EH (cell line): ENCODE results near the gene RP2.
A peak's percentile ranks its signal among the peaks of the same experiment; 100 is the strongest.

Experiments used
- DNase-seq: peaks from one replicate; pipeline ENCODE4 v3.0.0-alpha.2; 2015; ENCODE audit warnings: low read depth

The RP2 gene

GRCh38 chrX:46844913-46845312, 8.1 kb downstream of the RP2 start:
- DNase-seq, result no peak

DNA sequence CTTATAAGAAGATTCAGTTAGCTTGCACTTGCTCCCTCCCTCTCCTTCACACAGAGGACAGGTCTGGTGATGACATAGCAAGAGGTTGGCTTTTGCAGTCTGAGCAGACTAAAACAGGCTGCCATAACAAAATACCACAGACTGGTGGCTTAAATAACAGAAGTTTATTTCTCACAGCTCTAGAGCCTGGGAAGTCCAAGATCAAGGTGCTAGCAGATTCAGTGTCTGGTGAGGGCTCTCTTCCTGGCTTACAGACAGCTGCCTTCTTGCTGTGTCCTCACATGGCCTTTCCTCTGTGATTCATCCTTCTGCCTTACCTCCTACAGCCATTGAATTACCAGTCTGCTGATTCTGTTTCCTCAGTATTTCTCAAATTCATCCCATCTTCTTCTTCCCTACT, 13.1 kb downstream of the RP2 start:
- peak; percentile 26 for DNase-seq

GRCh38 chrX:46850771-46851170, 13.9 kb downstream of the RP2 start:
- no peak for DNase-seq

DNA sequence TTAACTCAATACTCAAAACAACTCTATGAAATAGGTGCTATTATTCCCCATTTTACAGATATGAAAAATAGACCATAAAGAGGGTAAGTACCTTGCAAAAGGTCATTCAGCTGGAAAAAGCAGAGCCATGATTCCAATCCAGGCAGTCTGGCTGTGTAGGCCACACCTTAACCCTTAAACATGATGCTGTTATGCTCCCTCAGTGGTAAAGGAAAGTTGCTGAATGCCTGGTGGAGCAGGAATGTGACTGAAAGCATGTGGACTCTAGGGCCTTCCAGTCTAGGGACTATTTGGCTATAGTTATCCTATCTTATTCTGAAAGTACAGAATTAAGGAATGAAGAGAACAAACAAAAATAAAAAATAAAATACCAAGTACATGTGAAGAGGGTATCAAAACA, 19.6 kb downstream of the RP2 start:
- DNase-seq, result no peak

GRCh38 chrX:46860557-46860956, 23.7 kb downstream of the RP2 start:
- no peak for DNase-seq

DNA sequence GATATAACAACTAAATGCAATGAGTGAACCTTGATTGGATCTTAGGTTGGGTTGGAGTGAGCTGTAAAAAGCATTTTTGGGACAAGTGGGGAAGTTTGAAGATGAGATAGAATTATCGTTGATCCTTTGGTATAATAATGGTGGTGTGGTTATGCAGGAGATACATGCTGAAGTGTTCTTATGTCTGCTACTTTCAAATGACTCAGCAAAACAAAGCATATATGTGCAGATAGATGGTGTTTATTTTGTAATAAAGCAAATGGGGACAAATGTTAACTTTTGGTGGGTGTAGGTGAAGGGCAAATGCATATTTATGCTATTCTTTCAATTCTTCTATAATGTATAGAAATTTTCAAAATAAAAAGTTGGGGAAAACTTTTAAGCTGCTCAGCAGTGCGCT, 26.2 kb downstream of the RP2 start:
- no peak for DNase-seq

DNA sequence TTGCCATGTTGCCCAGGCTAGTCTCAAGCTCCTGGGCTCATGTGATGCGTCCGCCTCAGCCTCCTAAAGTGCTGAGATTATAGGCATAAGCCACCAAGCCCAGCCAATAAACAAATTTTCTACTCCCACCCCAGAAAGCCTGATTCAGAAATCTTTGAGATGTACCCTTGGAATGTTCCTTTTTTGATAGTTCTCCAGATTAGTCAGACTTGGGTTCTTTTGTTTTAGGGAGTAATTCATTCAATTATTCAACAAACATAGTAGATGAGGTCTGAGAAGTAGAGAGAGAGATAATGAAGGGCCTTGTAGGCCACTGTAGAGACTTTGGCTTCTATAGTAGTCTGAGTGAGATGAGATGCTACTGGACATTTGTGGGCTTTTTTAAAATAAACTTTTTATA, 27.8 kb downstream of the RP2 start:
- peak; percentile 13 for DNase-seq

DNA sequence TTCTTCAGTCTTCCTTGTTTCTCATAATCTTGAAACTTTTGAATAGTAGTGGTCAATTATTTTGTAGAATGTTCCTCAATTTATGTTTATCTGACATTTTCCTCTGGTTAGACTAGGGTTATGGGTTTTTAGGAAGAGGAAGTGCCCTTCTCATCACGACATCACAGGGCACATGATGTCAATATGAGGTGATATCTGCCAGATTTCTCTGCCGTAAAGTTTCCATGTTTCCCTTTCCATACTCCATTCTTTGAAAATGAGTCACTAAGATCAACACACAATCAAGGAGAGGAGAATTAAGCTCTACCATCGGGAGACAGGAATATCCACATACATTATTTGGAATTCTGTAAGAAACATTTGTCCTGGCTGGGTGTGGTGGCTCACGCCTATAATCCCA, 28.4 kb downstream of the RP2 start:
- DNase-seq, result peak; percentile 75

GRCh38 chrX:46866726-46867125, 29.9 kb downstream of the RP2 start:
- no peak for DNase-seq

GRCh38 chrX:46873746-46874145, 36.9 kb downstream of the RP2 start:
- DNase-seq, result peak; percentile 68

GRCh38 chrX:46876901-46877300, 40.1 kb downstream of the RP2 start:
- peak; percentile 6 for DNase-seq

DNA sequence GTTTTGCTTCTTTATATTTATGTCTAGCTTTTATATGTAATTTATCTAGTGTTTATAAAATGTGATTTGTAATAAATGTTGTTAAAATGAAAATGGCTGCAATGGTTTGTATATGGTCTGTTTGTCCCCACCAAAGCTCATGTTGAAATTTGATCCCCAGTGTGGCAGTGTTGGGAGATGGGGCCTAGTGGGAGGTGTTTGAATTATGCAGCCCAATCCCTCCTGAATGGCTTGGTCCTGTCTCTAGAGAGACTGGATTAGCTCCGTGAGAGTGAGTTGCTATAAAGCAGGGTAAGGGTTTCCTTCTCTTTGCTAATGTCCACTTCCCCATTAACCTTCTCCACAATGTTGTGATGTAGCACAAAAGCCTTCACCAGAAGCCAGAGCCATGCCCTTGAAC, 45.4 kb downstream of the RP2 start:
- DNase-seq, result no peak

DNA sequence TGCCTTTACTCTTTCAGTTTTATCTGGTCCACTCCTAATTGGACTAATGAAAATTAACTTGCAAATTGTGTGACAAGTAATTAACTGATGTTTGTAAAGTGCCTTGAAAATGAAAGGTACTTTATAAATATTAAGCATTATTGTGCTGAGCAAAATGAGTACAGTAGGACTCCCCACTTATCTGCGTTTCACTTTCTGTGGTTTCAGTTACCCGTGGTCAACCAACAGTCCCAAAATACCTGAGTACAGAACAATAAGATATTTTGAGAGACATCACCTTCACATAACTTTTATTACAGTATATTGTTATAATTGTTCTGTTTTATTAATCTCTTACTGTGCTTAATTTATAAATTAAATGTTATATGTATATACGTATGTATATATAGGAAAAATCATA, 48.0 kb downstream of the RP2 start:
- DNase-seq, result no peak

- DNase-seq, result no peak
Measured at GRCh38 chrX:46898207-46898606, 61.4 kb downstream of the RP2 start.

- peak; percentile 80 for DNase-seq
Measured at GRCh38 chrX:46903458-46904242, 66.8 kb downstream of the RP2 start.

- no peak for DNase-seq
Measured at GRCh38 chrX:46904626-46905025, 67.8 kb downstream of the RP2 start.

- DNase-seq, result no peak
Measured at GRCh38 chrX:46910415-46910814, 73.6 kb downstream of the RP2 start.

- peak; percentile 82 for DNase-seq
Measured at GRCh38 chrX:46912098-46912602, 75.3 kb downstream of the RP2 start, which contains the start of gene JADE3. JADE3 (plus strand) TSS chrX:46912421; CDS start chrX:46984895, 72,474 bp downstream.

DNA sequence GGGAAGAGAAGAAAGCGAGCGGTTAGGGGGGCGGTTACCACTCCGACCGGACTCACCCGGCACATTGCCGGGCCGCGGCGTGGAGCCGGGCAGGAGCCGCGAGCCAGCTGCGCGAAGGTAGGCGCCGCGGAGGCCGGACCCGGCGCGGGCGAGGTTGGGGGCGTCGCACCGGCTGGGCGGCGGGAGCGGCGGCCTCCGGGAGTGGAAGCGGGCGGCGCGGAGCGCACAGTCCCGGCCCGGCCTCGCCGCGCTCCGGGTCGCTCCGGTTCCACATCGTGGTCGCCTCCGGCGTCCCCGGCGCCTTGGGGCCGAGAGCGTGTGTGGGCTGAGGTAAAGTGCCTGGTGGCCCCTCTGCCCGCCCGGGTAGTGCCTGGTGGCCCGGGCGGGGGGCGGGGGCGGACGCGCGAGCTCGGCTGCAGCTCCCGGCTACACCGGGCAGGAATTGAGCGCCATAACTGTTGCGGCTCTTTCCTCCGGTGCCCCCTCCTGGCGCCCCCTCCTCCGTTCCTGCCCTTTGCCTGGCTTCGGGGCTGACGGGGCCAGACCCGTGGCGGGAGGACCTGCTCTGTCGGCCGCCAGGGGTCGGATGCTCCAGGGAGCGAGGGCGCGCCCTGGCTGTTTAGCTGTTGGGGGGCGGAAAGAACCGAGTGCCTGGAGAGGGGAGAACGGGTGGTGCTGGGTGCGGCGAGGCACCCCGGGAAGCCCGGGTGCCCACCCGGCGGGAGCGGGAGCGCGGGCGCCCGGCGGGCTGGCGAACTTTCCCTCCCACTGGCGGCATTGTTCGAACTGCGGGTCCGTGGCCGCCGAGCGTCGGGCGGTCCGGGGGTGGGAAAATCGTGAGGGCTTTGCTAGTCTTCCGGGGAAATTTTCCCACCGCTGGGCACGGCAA, 76.0 kb downstream of the RP2 start:
- peak; percentile 58 for DNase-seq

DNA sequence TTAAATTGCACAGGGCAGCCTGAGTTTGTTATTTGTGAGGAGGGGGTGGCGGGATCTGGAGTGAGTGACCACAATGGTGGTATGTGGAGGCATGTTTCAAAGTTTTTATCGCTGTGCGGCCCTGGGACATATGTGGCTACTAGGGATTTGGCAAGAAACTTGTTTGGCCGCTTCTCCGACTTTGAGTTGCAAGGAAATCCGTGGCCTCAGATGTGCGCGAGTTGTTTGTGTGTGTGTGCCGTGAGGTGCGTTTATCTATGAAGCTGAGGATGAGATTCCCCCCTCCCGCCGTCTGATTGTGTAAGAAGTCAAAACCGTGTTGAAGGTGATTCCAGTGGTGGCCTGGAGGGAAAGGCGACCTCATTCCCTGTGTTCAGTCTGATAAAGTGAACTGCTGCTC, 76.8 kb downstream of the RP2 start:
- DNase-seq, result peak; percentile 40

DNA sequence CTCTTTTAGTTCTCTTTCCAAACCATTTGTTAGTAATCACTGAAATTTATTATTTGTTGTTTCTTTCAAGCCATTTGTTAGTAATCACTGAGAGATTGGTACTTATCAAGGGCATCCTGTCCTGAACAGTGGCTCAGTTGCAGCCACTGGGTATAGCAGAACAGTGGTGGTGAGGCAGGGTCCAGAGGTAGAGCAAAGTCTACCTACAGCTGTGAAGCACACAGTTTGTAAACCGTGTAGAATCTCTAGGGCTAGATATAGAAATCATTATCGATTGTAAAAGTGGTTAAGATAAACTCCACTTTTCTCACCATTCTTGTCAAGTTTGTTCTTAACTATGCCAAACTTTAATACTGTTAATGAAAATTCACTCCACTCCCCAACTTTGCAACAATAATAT, 79.4 kb downstream of the RP2 start:
- DNase-seq, result no peak

GRCh38 chrX:46917622-46918021, 80.8 kb downstream of the RP2 start:
- no peak for DNase-seq

DNA sequence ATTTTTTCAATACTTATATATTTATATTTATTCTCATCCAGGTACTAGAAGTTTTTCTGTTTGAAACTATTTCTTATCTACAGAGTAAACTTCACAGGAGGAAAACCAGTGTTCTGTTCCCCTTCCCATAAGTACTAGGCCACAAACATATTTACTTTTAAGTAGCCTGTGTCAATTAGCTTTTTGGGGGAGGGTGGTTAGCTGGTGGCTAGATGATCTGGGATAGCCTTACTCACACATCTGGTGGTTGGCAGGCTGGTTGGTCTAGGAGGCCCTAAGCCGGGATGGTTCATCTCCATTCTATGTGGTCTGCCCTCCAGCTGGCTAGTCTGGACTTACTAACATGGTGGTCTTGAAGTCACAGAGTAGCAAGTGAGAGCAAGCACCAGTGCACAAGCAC, 81.6 kb downstream of the RP2 start:
- DNase-seq, result no peak
